HEK293 (cell line): ENCODE data around the gene USP33.

Experiments
- BCL11A ChIP-seq: fragments of 450-650 bp; formaldehyde crosslinking; IDR thresholded peaks from 2 replicates; pipeline ENCODE4 v1.5.1; 2016; ENCODE audit warnings: low read depth, missing biosample characterization, missing genetic modification characterization
- FEZF1 ChIP-seq: fragments of 450-650 bp; formaldehyde crosslinking; IDR thresholded peaks from 2 replicates; pipeline ENCODE4 v1.5.1; 2016; ENCODE audit warnings: missing biosample characterization, missing genetic modification characterization
- KLF8 ChIP-seq: fragments of 450-650 bp; formaldehyde crosslinking; IDR thresholded peaks from 2 replicates; pipeline ENCODE4 v1.5.1; 2016; ENCODE audit warnings: missing biosample characterization, missing genetic modification characterization
- KLF9 ChIP-seq: fragments of 450-650 bp; formaldehyde crosslinking; IDR thresholded peaks from 2 replicates; pipeline ENCODE4 v1.5.1; 2016; ENCODE audit warnings: missing biosample characterization, missing genetic modification characterization, low read depth
- OSR2 ChIP-seq: fragments of 450-650 bp; formaldehyde crosslinking; IDR thresholded peaks from 2 replicates; pipeline ENCODE4 v1.5.1; 2016; ENCODE audit warnings: missing biosample characterization, missing genetic modification characterization
- YY1 ChIP-seq: fragments of 450-650 bp; formaldehyde crosslinking; IDR thresholded peaks from 2 replicates; pipeline ENCODE4 v1.5.1; 2018; ENCODE audit warnings: missing biosample characterization, missing genetic modification characterization
- ZBTB8A ChIP-seq: fragments of 450-650 bp; formaldehyde crosslinking; IDR thresholded peaks from 2 replicates; pipeline ENCODE4 v1.5.1; 2016; ENCODE audit warnings: missing biosample characterization, missing genetic modification characterization
- ZEB2 ChIP-seq: fragments of 450-650 bp; formaldehyde crosslinking; IDR thresholded peaks from 2 replicates; pipeline ENCODE4 v1.5.1; 2016; ENCODE audit warnings: missing biosample characterization, missing genetic modification characterization
- ZFP37 ChIP-seq: fragments of 450-650 bp; formaldehyde crosslinking; IDR thresholded peaks from 2 replicates; pipeline ENCODE4 v1.5.1; 2016; ENCODE audit warnings: missing biosample characterization, missing genetic modification characterization
- ZFP69B ChIP-seq: fragments of 450-650 bp; formaldehyde crosslinking; IDR thresholded peaks from 2 replicates; pipeline ENCODE4 v1.5.1; 2016; ENCODE audit warnings: missing biosample characterization, missing genetic modification characterization
- ZNF121 ChIP-seq: fragments of 450-650 bp; formaldehyde crosslinking; IDR thresholded peaks from 2 replicates; pipeline ENCODE4 v1.5.1; 2016; ENCODE audit warnings: missing biosample characterization, missing genetic modification characterization
- ZNF138 ChIP-seq: fragments of 450-650 bp; formaldehyde crosslinking; IDR thresholded peaks from 2 replicates; pipeline ENCODE4 v1.5.1; 2016; ENCODE audit warnings: missing biosample characterization, missing genetic modification characterization, borderline replicate concordance
- ZNF155 ChIP-seq: fragments of 450-650 bp; formaldehyde crosslinking; IDR thresholded peaks from 2 replicates; pipeline ENCODE4 v1.5.1; 2016; ENCODE audit warnings: missing biosample characterization, missing genetic modification characterization
- ZNF211 ChIP-seq: fragments of 450-650 bp; formaldehyde crosslinking; IDR thresholded peaks from 2 replicates; pipeline ENCODE4 v1.5.1; 2016; ENCODE audit warnings: low read depth, missing biosample characterization, missing genetic modification characterization
- ZNF23 ChIP-seq: fragments of 450-650 bp; formaldehyde crosslinking; IDR thresholded peaks from 2 replicates; pipeline ENCODE4 v1.5.1; 2016; ENCODE audit warnings: missing biosample characterization, missing genetic modification characterization, borderline replicate concordance
- ZNF239 ChIP-seq: fragments of 450-650 bp; formaldehyde crosslinking; IDR thresholded peaks from 2 replicates; pipeline ENCODE4 v1.5.1; 2016; ENCODE audit warnings: missing biosample characterization, missing genetic modification characterization
- ZNF324 ChIP-seq: fragments of 450-650 bp; formaldehyde crosslinking; IDR thresholded peaks from 2 replicates; pipeline ENCODE4 v1.5.1; 2016; ENCODE audit warnings: missing biosample characterization, missing genetic modification characterization
- ZNF394 ChIP-seq: fragments of 450-650 bp; formaldehyde crosslinking; IDR thresholded peaks from 2 replicates; pipeline ENCODE4 v1.5.1; 2016; ENCODE audit warnings: missing biosample characterization, missing genetic modification characterization, mild to moderate bottlenecking, moderate library complexity, borderline replicate concordance
- ZNF416 ChIP-seq: fragments of 450-650 bp; formaldehyde crosslinking; IDR thresholded peaks from 2 replicates; pipeline ENCODE4 v1.5.1; 2016; ENCODE audit warnings: missing biosample characterization, missing genetic modification characterization
- ZNF423 ChIP-seq: fragments of 450-650 bp; formaldehyde crosslinking; IDR thresholded peaks from 2 replicates; pipeline ENCODE4 v1.5.1; 2016; ENCODE audit warnings: missing biosample characterization, missing genetic modification characterization
- ZNF501 ChIP-seq: fragments of 450-650 bp; formaldehyde crosslinking; IDR thresholded peaks from 2 replicates; pipeline ENCODE4 v1.5.1; 2016; ENCODE audit warnings: missing biosample characterization, missing genetic modification characterization
- ZNF530 ChIP-seq: fragments of 450-650 bp; formaldehyde crosslinking; IDR thresholded peaks from 2 replicates; pipeline ENCODE4 v1.5.1; 2016; ENCODE audit warnings: low read depth, missing biosample characterization, missing genetic modification characterization
- ZNF548 ChIP-seq: fragments of 450-650 bp; formaldehyde crosslinking; IDR thresholded peaks from 2 replicates; pipeline ENCODE4 v1.5.1; 2016; ENCODE audit warnings: missing biosample characterization, missing genetic modification characterization
- ZNF549 ChIP-seq: fragments of 450-650 bp; IDR thresholded peaks from 2 replicates; pipeline ENCODE4 v1.5.1; 2018; ENCODE audit warnings: missing biosample characterization, missing genetic modification characterization, mild to moderate bottlenecking, inconsistent platforms, moderate library complexity
- ZNF561 ChIP-seq: fragments of 450-650 bp; IDR thresholded peaks from 2 replicates; pipeline ENCODE4 v1.5.1; 2018; ENCODE audit warnings: missing biosample characterization, missing genetic modification characterization, borderline replicate concordance
- ZNF654 ChIP-seq: fragments of 450-650 bp; formaldehyde crosslinking; IDR thresholded peaks from 2 replicates; pipeline ENCODE4 v1.5.1; 2016; ENCODE audit warnings: low read depth, missing biosample characterization, missing genetic modification characterization
- ZNF792 ChIP-seq: fragments of 450-650 bp; formaldehyde crosslinking; IDR thresholded peaks from 2 replicates; pipeline ENCODE4 v1.5.1; 2016; ENCODE audit warnings: missing biosample characterization, missing genetic modification characterization
- TF ChIP-seq, protein P1 (sequence below): fragments of 450-650 bp; formaldehyde crosslinking; IDR thresholded peaks from 2 replicates; pipeline ENCODE4 v1.5.1; 2016; ENCODE audit warnings: missing biosample characterization, missing genetic modification characterization
- TF ChIP-seq, protein P2 (sequence below): fragments of 450-650 bp; formaldehyde crosslinking; IDR thresholded peaks from 2 replicates; pipeline ENCODE4 v1.5.1; 2017; ENCODE audit warnings: missing biosample characterization, missing genetic modification characterization
- TF ChIP-seq, protein P3 (sequence below): fragments of 450-650 bp; formaldehyde crosslinking; IDR thresholded peaks from 2 replicates; pipeline ENCODE4 v1.5.1; 2016; ENCODE audit warnings: missing biosample characterization, missing genetic modification characterization
- TF ChIP-seq, protein P4 (sequence below): fragments of 450-650 bp; formaldehyde crosslinking; conservative IDR thresholded peaks from 2 replicates; pipeline ENCODE4 v1.5.1; 2016; ENCODE audit warnings: low read depth, missing biosample characterization, missing genetic modification characterization
- TF ChIP-seq, protein P5 (sequence below): fragments of 450-650 bp; formaldehyde crosslinking; IDR thresholded peaks from 2 replicates; pipeline ENCODE4 v1.5.1; 2017; ENCODE audit warnings: missing biosample characterization, missing genetic modification characterization

Gene USP33

DNA sequence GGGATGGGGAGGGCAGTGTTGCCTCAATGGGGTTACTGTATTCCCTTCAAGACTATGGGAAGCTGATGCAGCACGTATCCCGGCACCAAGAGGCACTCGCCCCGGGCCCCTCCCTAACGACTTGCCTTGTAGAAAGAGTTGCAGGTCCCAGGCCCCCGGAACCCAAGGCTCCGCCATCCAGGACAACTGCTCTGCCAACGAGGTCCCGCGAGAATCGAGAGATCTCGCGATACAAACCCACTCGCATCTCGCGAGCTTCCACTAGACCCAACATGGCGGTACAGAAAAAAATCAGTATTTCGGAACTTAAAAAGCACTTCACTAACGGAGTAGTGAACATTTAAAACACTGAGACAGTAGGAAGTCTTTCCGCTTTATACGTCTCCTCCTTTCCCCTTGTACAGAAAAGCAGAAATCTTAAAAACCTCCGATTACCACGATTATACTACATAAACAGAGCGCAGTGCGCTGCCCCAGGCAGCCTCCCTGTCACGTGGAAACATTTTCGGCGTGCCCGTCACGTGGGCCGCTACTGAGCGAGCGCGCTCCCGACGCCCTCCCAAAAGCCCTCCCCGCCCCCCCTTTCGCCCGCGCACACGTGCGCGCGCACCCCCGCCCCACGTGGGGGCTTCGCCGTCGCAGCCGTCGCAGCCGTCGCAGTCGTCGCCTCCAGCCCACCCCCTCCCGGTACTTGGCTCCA lies 77.0 kb downstream of the USP33 start, which contains the start of gene ZZZ3 (continued):
- TF ChIP-seq ZNF561 (tag by site-specific recombination) (no peak; the same call in 1 of the 2 replicates), ZNF155 (tag by site-specific recombination) (no peak), ZBTB8A (tag by site-specific recombination) (0 out of 2 replicates have a peak, but pooled peaks have one; percentile 38), ZNF501 (tag by site-specific recombination) (peak; percentile 61; the same call in 1 of the 2 replicates), YY1 (tag by site-specific recombination) (peak; percentile 94), ZFP37 (0 out of 2 replicates have a peak, but pooled peaks have one; percentile 31), ZNF239 (tag by site-specific recombination) (no peak), ZNF121 (tag by site-specific recombination) (no peak), ZNF423 (tag by site-specific recombination) (no peak), ZNF324 (tag by site-specific recombination) (peak; percentile 71; the same call in 1 of the 2 replicates), ZNF530 (tag by site-specific recombination) (no peak), ZNF394 (tag by site-specific recombination) (peak; percentile 41; the same call in 1 of the 2 replicates), ZFP69B (tag by site-specific recombination) (peak; percentile 8; the same call in 1 of the 2 replicates), KLF9 (tag by site-specific recombination) (no peak), FEZF1 (tag by site-specific recombination) (no peak), ZNF792 (no peak), ZNF211 (tag by site-specific recombination) (no peak), KLF8 (tag by site-specific recombination) (peak; percentile 86), BCL11A (tag by site-specific recombination) (no peak), ZNF549 (no peak), ZNF23 (tag by site-specific recombination) (no peak), ZNF138 (tag by site-specific recombination) (no peak), ZNF548 (tag by site-specific recombination) (no peak), ZNF654 (tag by site-specific recombination) (no peak), ZNF416 (tag by site-specific recombination) (no peak), ZEB2 (tag by site-specific recombination) (peak; percentile 33; the same call in 1 of the 2 replicates), OSR2 (tag by site-specific recombination) (0 out of 2 replicates have a peak, but pooled peaks have one; percentile 15)
- TF ChIP-seq, protein P1, sequence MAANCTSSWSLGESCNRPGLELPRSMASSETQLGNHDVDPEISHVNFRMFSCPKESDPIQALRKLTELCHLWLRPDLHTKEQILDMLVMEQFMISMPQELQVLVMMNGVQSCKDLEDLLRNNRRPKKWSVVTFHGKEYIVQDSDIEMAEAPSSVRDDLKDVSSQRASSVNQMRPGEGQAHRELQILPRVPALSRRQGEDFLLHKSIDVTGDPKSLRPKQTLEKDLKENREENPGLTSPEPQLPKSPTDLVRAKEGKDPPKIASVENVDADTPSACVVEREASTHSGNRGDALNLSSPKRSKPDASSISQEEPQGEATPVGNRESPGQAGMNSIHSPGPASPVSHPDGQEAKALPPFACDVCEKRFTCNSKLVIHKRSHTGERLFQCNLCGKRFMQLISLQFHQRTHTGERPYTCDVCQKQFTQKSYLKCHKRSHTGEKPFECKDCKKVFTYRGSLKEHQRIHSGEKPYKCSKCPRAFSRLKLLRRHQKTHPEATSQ (tag by site-specific recombination): no peak
- TF ChIP-seq, protein P2, sequence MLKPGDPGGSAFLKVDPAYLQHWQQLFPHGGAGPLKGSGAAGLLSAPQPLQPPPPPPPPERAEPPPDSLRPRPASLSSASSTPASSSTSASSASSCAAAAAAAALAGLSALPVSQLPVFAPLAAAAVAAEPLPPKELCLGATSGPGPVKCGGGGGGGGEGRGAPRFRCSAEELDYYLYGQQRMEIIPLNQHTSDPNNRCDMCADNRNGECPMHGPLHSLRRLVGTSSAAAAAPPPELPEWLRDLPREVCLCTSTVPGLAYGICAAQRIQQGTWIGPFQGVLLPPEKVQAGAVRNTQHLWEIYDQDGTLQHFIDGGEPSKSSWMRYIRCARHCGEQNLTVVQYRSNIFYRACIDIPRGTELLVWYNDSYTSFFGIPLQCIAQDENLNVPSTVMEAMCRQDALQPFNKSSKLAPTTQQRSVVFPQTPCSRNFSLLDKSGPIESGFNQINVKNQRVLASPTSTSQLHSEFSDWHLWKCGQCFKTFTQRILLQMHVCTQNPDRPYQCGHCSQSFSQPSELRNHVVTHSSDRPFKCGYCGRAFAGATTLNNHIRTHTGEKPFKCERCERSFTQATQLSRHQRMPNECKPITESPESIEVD (tag by site-specific recombination): 0 out of 2 replicates have a peak, but pooled peaks have one; percentile 16
- TF ChIP-seq, protein P3, sequence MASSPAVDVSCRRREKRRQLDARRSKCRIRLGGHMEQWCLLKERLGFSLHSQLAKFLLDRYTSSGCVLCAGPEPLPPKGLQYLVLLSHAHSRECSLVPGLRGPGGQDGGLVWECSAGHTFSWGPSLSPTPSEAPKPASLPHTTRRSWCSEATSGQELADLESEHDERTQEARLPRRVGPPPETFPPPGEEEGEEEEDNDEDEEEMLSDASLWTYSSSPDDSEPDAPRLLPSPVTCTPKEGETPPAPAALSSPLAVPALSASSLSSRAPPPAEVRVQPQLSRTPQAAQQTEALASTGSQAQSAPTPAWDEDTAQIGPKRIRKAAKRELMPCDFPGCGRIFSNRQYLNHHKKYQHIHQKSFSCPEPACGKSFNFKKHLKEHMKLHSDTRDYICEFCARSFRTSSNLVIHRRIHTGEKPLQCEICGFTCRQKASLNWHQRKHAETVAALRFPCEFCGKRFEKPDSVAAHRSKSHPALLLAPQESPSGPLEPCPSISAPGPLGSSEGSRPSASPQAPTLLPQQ: no peak
- TF ChIP-seq, protein P4, sequence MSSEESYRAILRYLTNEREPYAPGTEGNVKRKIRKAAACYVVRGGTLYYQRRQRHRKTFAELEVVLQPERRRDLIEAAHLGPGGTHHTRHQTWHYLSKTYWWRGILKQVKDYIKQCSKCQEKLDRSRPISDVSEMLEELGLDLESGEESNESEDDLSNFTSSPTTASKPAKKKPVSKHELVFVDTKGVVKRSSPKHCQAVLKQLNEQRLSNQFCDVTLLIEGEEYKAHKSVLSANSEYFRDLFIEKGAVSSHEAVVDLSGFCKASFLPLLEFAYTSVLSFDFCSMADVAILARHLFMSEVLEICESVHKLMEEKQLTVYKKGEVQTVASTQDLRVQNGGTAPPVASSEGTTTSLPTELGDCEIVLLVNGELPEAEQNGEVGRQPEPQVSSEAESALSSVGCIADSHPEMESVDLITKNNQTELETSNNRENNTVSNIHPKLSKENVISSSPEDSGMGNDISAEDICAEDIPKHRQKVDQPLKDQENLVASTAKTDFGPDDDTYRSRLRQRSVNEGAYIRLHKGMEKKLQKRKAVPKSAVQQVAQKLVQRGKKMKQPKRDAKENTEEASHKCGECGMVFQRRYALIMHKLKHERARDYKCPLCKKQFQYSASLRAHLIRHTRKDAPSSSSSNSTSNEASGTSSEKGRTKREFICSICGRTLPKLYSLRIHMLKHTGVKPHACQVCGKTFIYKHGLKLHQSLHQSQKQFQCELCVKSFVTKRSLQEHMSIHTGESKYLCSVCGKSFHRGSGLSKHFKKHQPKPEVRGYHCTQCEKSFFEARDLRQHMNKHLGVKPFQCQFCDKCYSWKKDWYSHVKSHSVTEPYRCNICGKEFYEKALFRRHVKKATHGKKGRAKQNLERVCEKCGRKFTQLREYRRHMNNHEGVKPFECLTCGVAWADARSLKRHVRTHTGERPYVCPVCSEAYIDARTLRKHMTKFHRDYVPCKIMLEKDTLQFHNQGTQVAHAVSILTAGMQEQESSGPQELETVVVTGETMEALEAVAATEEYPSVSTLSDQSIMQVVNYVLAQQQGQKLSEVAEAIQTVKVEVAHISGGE: 0 out of 2 replicates have a peak, but pooled peaks have one; percentile 36
- TF ChIP-seq, protein P5, sequence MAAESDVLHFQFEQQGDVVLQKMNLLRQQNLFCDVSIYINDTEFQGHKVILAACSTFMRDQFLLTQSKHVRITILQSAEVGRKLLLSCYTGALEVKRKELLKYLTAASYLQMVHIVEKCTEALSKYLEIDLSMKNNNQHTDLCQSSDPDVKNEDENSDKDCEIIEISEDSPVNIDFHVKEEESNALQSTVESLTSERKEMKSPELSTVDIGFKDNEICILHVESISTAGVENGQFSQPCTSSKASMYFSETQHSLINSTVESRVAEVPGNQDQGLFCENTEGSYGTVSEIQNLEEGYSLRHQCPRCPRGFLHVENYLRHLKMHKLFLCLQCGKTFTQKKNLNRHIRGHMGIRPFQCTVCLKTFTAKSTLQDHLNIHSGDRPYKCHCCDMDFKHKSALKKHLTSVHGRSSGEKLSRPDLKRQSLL (tag by site-specific recombination): no peak; the same call in 1 of the 2 replicates
